GM19238 (cell line): ENCODE measurements around the gene CD8A.
"Not testable (repeated sequence)": the region's sequence is repeated elsewhere in the genome, so short reads cannot be mapped to it uniquely, and the experiment has no call there.

Source experiments
- DNase-seq: peaks from one replicate; pipeline ENCODE4 v3.0.0; 2011; ENCODE audit warnings: low spot score; ENCODE audit not compliant: insufficient read length

CD8A gene

GRCh38 chr2:86790676-86791572, at the start of gene CD8A:
CD8A (minus strand) TSS chr2:86790913; CDS start chr2:86790825, 88 bp downstream.
- no peak for DNase-seq

- DNase-seq: not testable (repeated sequence)
Measured at GRCh38 chr2:86839871-86840548, 49.3 kb upstream of the CD8A start.

GRCh38 chr2:86839455-86839854, 48.7 kb upstream of the CD8A start:
- not testable (repeated sequence) for DNase-seq

- DNase-seq: not testable (repeated sequence)
Measured at GRCh38 chr2:86837714-86838113, 47.0 kb upstream of the CD8A start.

DNA sequence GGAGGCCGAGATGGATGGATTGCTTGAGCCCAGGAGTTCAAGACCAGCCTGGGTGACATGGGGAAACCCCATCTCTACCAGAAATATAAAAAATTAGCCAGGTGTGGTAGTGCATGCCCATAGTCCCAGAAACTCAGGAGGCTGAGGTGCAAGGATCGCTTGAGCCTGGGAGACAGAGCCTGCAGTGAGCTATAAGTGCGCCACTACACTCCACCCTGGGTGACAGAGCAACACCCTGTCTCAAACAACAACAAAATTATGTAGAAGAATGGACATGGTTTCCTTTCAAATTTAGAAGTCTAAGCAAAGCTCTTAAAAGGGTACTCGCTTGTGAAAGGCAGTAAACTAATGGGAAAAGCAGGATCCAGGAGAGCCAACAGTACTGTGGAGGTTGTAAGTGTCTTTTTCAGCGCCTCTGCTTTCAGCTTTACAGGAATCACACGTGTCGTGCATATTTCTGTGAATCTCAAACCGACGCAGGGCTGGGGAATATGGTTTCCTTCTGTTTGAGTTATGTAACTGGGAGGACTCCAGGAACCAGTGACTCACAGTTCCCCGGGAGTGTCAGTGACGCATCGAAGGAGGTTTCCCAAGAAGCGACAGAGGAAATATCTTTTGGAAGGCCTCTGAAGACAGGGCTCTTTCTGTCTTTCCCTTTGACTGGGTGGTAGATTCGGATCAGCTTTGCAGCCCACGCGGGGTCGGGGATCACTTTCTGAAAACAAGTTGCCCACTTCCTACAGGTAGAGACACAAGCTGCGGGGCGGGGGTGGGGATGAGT, 46.4 kb upstream of the CD8A start:
- not testable (repeated sequence) for DNase-seq

DNA sequence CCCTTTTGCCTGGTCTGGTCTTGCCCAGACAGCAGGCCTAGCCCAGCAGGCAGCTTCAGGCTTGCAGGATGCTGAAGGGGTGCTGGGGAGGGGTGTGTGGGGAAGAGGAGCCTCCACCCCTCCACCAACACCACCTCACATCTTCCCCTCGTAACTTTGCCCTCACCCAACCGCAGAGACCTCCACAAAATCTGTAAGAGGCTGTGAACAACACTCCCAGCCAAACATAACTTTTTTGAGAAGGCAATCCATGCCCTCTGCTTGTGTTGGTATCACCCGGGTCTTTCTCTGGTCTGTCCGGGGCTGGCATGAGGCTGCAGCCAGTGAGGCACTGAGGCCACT, 44.8 kb upstream of the CD8A start:
- not testable (repeated sequence) for DNase-seq

GRCh38 chr2:86833315-86833714, 42.6 kb upstream of the CD8A start:
- DNase-seq: no peak

DNA sequence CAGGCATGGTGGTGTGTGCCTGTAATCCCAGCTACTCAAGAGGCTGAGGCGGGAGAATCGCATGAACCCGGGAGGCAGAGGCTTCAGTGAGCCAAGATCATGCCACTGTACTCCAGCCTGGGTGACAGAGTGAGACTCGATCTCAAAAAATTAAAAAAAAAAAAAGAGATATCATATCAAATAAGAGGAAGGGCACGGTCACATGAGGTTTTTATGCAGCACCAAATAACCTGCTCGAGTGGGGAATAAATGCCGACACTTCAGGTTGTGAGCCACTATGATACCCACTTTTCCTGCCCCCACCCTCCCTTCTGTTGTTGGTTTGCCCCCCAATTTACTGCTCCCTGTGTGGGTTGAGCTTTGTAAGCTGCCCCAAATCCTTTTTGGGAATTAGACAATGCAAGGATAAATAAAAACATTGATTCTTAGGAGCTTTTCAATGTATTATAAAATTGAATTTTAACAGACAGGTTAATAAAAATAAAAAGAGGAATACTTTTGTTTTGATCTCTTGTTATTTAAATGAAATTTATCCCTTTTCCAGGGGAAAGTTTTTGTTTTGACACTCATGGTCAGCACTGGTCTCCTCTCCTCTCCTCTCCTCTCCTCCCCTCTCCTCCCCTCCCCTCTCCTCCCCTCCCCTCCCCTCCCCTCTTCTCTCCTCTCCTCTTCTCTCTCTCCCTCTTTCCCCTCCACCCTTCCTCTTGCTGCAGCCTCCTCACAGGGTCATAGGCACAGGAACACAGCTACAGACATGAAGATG, 41.8 kb upstream of the CD8A start:
- no peak for DNase-seq

GRCh38 chr2:86831537-86831936, 40.8 kb upstream of the CD8A start:
- no peak for DNase-seq

- DNase-seq: no peak
Measured at GRCh38 chr2:86826951-86827350, 36.2 kb upstream of the CD8A start.

GRCh38 chr2:86825693-86826381, 35.1 kb upstream of the CD8A start:
- DNase-seq: no peak

- DNase-seq: no peak
Measured at GRCh38 chr2:86825036-86825692, 34.5 kb upstream of the CD8A start.

- DNase-seq: no peak
Measured at GRCh38 chr2:86822668-86823345, 32.1 kb upstream of the CD8A start.

- no peak for DNase-seq
Measured at GRCh38 chr2:86821842-86822241, 31.1 kb upstream of the CD8A start.

GRCh38 chr2:86821306-86821705, 30.6 kb upstream of the CD8A start:
- DNase-seq: no peak

GRCh38 chr2:86818957-86819356, 28.2 kb upstream of the CD8A start:
- no peak for DNase-seq

GRCh38 chr2:86818114-86818801, 27.5 kb upstream of the CD8A start:
- DNase-seq: no peak

GRCh38 chr2:86815611-86816010, 24.9 kb upstream of the CD8A start:
- no peak for DNase-seq
